Skeletal muscle tissue (tissue), 4 donors: ENCODE data around the gene PIGS. TPM values are rescaled to one million over a fixed set of nuclear protein-coding genes. Genes with fewer than 3 reads are reported as not detected.
"Not testable (repeated sequence)": the region's sequence is repeated elsewhere in the genome, so short reads cannot be mapped to it uniquely, and the experiment has no call there.

ENCODE experiments used
- H3K27ac ChIP-seq: one replicate; pipeline ENCODE4 v1.7.0; 2013; ENCODE audit warnings: mild to moderate bottlenecking, low read depth, low read length, inconsistent platforms
- H3K27me3 ChIP-seq, 3 donors: one replicate each; pipeline ENCODE4 v1.7.0; 2013; ENCODE audit warnings: low read length in 3 of 3; ENCODE audit not compliant: control insufficient read depth in 3 of 3, insufficient read depth in 3 of 3
- H3K36me3 ChIP-seq, 3 donors: one replicate each; pipeline ENCODE4 v1.7.0; 2013; ENCODE audit warnings: low read length in 3 of 3; ENCODE audit not compliant: control insufficient read depth in 3 of 3, insufficient read depth in 3 of 3
- H3K4me1 ChIP-seq, 3 donors: one replicate each; pipeline ENCODE4 v1.7.0; 2013; ENCODE audit warnings: low read length in 3 of 3, mild to moderate bottlenecking in 3 of 3; ENCODE audit not compliant: control insufficient read depth in 3 of 3, insufficient read depth in 3 of 3
- H3K4me3 ChIP-seq, 3 donors: one replicate each; pipeline ENCODE4 v1.7.0; 2013; ENCODE audit warnings: low read length in 3 of 3
- H3K9ac ChIP-seq, 3 donors: one replicate each; pipeline ENCODE4 v1.7.0; 2013; ENCODE audit warnings: low read length in 3 of 3, mild to moderate bottlenecking in 3 of 3, moderate library complexity in 2 of 3, low read depth in 1 of 3
- H3K9me3 ChIP-seq, 3 donors: one replicate each; pipeline ENCODE4 v1.7.0; 2013; ENCODE audit warnings: low read length in 3 of 3; ENCODE audit not compliant: control insufficient read depth in 3 of 3
- total RNA-seq: library from RNA; depleted of rRNA; stranded (reverse); fragments of >200 nt; gene quantifications from one replicate; pipeline ENCODE4 v1.2.3, GENCODE V29; 2014
- donor health status: Osteomylitis.

The PIGS gene
- total RNA-seq, 1 donor from 2014 or later: 19.3 TPM

- no peaks in the 10 kb centered on the region for H3K36me3 ChIP-seq
- H3K27ac ChIP-seq: no peak overlapping the region
- no peaks in the 10 kb centered on the region for H3K9me3 ChIP-seq
- H3K4me1 ChIP-seq: no peaks in the 10 kb centered on the region
- no peak overlapping the region for H3K4me3 ChIP-seq
- H3K9ac ChIP-seq: no peak overlapping the region
- no peaks in the 10 kb centered on the region for H3K27me3 ChIP-seq
Observed at GRCh38 chr17:28523876-28524275, 47.4 kb downstream of the PIGS start.

GRCh38 chr17:28523186-28523585 is 48.1 kb downstream of the PIGS start:
- Histone ChIP-seq H3K9ac (no peak overlapping the region), H3K4me3 (no peak overlapping the region), H3K36me3 (no peaks in the 10 kb centered on the region), H3K27ac (no peak overlapping the region), H3K4me1 (no peaks in the 10 kb centered on the region), H3K27me3 (peaks cover 0 to 4% (median 0%) of the 10 kb centered on the region in 3 donors), H3K9me3 (no peaks in the 10 kb centered on the region)

GRCh38 chr17:28522281-28522680 is 49.0 kb downstream of the PIGS start:
- not testable (repeated sequence) for H3K27me3 ChIP-seq, H3K9me3 ChIP-seq, H3K4me3 ChIP-seq, H3K9ac ChIP-seq, H3K36me3 ChIP-seq, H3K4me1 ChIP-seq, H3K27ac ChIP-seq

GRCh38 chr17:28521311-28522085 is 49.8 kb downstream of the PIGS start:
- peaks cover 0 to 4% (median 0%) of the 10 kb centered on the region in 3 donors for H3K27me3 ChIP-seq
- H3K4me1 ChIP-seq: no peaks in the 10 kb centered on the region
- no peaks in the 10 kb centered on the region for H3K36me3 ChIP-seq
- no peak overlapping the region for H3K4me3 ChIP-seq
- H3K27ac ChIP-seq: no peak overlapping the region
- no peak overlapping the region for H3K9ac ChIP-seq
- no peaks in the 10 kb centered on the region for H3K9me3 ChIP-seq

GRCh38 chr17:28520687-28521086 is 50.6 kb downstream of the PIGS start:
- Histone ChIP-seq H3K4me1 (no peaks in the 10 kb centered on the region), H3K27me3 (peaks cover 0 to 4% (median 0%) of the 10 kb centered on the region in 3 donors), H3K27ac (no peak overlapping the region), H3K4me3 (no peak overlapping the region), H3K9ac (no peak overlapping the region), H3K36me3 (no peaks in the 10 kb centered on the region), H3K9me3 (no peaks in the 10 kb centered on the region)

GRCh38 chr17:28519236-28519635 is 52.1 kb downstream of the PIGS start:
- H3K27me3 ChIP-seq: peaks cover 0 to 13% (median 2%) of the 10 kb centered on the region in 3 donors
- no peaks in the 10 kb centered on the region for H3K9me3 ChIP-seq
- H3K27ac ChIP-seq: no peak overlapping the region
- H3K4me3 ChIP-seq: no peak overlapping the region
- H3K9ac ChIP-seq: no peak overlapping the region
- H3K4me1 ChIP-seq: no peaks in the 10 kb centered on the region
- H3K36me3 ChIP-seq: no peaks in the 10 kb centered on the region

GRCh38 chr17:28518578-28518977 is 52.7 kb downstream of the PIGS start:
- H3K36me3 ChIP-seq: no peaks in the 10 kb centered on the region

GRCh38 chr17:28518132-28518531 is 53.2 kb downstream of the PIGS start:
- Histone ChIP-seq H3K36me3 (no peaks in the 10 kb centered on the region), H3K4me1 (no peaks in the 10 kb centered on the region), H3K9me3 (no peaks in the 10 kb centered on the region), H3K27me3 (peaks cover 9 to 21% (median 11%) of the 10 kb centered on the region in 3 donors), H3K4me3 (no peak overlapping the region), H3K27ac (no peak overlapping the region), H3K9ac (no peak overlapping the region)

More at GRCh38 chr17:28518578-28518977, 52.7 kb downstream of the PIGS start:
- H3K4me3 ChIP-seq: no peak overlapping the region
- no peaks in the 10 kb centered on the region for H3K9me3 ChIP-seq
- no peak overlapping the region for H3K27ac ChIP-seq
- no peak overlapping the region for H3K9ac ChIP-seq
- H3K4me1 ChIP-seq: no peaks in the 10 kb centered on the region
- peaks cover 4 to 20% (median 8%) of the 10 kb centered on the region in 3 donors for H3K27me3 ChIP-seq

GRCh38 chr17:28515518-28515917 is 55.8 kb downstream of the PIGS start:
- no peaks in the 10 kb centered on the region for H3K4me1 ChIP-seq
- no peak overlapping the region for H3K27ac ChIP-seq
- H3K4me3 ChIP-seq: no peak overlapping the region
- H3K27me3 ChIP-seq: peaks cover 32 to 42% (median 32%) of the 10 kb centered on the region in 3 donors
- no peaks in the 10 kb centered on the region for H3K9me3 ChIP-seq
- no peaks in the 10 kb centered on the region for H3K36me3 ChIP-seq
- H3K9ac ChIP-seq: no peak overlapping the region

GRCh38 chr17:28514561-28515002 is 56.7 kb downstream of the PIGS start:
- H3K4me3 ChIP-seq: no peak overlapping the region
- H3K27me3 ChIP-seq: peaks cover 41 to 51% (median 41%) of the 10 kb centered on the region in 3 donors

More at GRCh38 chr17:28514561-28515002, 56.7 kb downstream of the PIGS start:
- no peaks in the 10 kb centered on the region for H3K4me1 ChIP-seq
- no peaks in the 10 kb centered on the region for H3K36me3 ChIP-seq
- no peaks in the 10 kb centered on the region for H3K9me3 ChIP-seq
- no peak overlapping the region for H3K27ac ChIP-seq
- H3K9ac ChIP-seq: no peak overlapping the region
